DMS 273 treated with DMSO at 0.1 percent for 48 hours (cell line): ENCODE data around the gene SYTL5.

Experiments
- DNase-seq: peaks from one replicate; lab custom pipeline; 2025; lab: John Stamatoyannopoulos, UW

The SYTL5 gene

DNA sequence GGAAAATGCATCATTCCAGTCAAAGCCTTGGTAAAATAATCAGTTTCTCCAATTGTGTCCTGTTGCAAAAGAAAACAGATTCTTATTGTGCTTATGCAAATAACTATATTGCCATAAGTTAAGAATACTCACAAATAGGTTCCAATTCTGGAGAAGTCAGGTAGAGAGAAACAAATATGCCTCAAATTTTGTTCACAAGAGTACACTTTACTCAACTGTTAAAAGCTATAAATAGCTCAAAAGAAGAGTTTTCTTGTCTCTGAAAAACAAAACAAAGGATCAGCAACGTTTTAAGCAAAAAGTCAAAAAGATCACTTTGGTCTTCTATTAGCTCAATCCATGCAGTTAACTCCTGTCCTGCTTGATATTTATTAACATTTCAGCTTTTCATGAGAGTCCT lies 21.9 kb downstream of the SYTL5 start:
- DNase-seq = no peak

DNA sequence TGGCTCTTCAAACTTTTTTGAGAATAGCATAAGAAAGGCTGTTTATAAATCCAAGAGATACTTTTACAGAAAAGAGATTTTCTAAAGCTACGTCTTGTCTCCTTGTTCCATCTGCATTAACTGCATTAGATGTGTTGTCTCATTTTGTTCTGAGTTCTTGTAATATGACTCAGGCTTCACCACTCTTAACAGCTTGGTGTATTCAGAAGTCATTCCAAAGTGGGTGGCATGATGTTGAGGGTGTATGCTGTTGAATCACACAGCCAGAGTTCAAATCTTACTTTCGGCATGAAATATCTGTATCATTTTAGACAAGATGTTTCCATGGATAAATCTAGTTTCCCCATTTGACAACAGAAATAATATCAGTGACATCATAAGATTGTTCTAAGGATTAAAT lies 30.1 kb downstream of the SYTL5 start:
- no peak for DNase-seq

DNA sequence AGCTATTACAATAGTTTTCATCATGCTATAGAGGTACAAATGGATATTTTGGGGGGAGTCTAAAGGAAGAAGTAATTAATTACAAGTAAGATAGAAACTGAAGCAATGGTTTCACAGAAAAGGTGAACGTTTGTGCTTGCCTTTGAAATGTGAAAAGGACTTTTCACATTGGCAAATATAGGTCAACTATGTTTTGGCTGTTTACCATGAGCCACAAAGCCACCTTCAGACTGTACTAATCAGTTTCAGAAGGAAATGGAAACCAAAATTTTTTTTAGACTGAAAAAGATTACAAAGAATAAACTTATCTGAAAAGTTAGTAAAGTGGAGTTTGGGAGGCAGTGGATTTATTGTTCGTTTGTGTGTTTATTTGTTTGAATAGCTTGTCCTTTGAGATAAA lies 32.1 kb downstream of the SYTL5 start:
- no peak for DNase-seq

DNA sequence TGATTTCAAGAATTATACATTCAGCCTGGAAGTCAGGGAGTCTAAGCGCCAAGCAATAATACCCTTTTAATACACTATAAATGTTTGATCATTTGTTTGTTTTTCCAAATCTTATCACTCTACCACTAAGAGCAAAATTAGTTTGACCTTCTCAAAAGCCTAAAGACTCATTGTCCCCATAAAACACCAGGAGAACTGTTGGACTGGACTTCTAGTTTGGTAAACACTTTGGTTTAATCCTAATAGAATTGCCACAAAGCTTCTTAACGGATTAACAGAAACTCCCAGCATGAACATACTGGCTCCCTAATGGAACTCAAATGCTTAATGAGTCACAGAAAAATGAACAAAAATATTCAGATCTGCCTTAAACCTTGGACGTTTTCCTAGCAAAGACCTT lies 34.9 kb downstream of the SYTL5 start:
- no peak for DNase-seq

DNA sequence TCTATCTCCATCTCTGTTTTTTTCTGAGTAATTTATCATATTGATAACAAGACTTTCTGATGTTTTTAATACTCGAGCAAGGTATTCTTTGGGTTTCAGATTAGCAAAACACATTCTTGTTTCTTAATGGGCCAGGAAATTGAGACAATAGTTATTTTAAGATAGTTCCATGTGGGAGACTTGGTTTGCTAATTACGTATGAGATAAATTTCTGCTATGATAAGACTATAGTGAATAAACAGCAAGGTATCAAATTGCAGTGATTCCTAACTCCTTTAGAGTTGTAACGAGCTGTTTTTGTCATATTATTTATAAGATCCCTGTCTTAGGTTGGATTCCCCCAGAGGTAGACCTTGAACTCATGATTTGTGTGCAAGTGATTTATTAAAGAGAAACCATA lies 38.3 kb downstream of the SYTL5 start:
- no peak for DNase-seq

DNA sequence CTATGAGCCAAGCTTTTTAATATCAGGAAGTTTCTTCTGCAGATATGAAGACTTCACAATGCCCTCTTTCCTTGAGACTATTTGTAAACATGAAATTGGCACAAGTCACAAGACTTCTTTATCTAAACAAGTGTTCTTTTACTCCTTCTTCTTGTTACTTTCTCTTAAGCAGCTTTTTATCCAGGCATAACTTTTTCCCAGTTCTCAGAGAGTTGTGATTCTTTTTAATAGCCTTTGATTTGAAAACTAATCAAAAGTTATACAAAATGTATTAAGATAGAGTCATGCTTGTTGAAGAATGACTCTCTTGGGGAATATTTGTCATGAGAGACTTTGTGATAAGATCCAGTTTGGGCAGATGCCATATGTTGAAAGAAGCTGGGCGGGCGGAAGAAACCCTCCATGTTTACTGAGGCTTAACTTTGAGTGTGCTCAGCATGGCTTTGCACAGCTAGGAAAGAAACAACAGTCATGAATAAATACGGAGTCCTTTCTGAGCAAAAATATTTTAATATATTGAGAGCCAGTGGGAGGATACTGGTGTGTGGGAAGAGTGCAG lies 39.3 kb downstream of the SYTL5 start:
- no peak for DNase-seq

DNA sequence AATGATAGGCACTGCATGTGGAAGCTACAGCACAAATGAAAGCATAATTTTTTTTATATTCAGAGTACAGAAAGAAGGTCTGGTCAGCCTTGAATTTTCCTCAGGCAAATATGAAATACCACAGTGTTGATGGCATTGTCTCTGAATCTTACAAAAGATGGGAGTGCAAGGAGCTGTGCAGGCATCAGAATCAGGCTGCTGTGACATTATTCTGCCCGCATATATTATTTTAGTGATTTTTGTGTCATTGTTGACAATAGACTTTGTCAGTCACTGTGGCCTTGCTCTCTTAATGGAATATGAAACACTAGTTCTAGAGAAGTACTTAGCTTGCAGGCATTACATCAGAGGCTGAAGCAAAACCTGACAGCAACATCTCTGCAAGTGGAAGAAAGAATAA lies 42.5 kb downstream of the SYTL5 start:
- DNase-seq = no peak

DNA sequence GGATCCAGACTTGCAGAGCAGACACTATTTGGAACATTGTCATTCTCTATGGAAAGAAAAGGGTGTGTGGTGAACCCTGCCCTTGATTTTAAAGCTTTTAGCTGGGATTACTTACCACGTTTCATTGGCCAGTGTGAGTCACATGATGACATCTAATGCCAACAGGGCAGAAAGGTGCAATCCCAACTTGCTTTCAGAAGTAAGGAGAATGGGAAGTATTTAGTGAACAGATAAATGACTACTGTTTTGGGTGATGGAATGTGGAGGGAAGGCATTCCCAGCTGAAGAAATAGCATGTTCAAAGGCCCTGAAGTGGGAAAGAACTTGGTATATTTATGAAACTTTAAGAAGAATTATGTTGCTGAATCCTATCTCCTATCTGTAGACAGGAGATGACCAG lies 44.5 kb downstream of the SYTL5 start:
- DNase-seq = no peak

DNA sequence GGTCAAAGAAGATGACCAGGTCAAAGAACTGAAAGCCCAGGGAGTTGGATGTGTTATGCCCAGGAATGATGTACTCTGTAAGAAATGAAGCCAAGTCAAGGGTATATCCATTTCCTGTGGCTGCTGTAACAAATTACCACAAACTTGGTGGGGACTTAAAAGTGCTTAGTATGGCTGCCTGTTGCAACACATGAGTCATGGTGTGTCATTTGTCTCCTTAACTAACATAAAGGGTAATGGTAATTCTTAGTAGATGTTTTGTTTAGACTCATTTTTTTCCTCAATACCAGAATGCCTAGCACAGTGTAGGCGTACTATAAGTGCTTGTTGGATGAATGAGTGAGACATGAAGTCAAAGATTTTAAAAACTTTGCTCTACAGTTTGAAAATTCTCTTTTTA lies 45.7 kb downstream of the SYTL5 start:
- no peak for DNase-seq

DNA sequence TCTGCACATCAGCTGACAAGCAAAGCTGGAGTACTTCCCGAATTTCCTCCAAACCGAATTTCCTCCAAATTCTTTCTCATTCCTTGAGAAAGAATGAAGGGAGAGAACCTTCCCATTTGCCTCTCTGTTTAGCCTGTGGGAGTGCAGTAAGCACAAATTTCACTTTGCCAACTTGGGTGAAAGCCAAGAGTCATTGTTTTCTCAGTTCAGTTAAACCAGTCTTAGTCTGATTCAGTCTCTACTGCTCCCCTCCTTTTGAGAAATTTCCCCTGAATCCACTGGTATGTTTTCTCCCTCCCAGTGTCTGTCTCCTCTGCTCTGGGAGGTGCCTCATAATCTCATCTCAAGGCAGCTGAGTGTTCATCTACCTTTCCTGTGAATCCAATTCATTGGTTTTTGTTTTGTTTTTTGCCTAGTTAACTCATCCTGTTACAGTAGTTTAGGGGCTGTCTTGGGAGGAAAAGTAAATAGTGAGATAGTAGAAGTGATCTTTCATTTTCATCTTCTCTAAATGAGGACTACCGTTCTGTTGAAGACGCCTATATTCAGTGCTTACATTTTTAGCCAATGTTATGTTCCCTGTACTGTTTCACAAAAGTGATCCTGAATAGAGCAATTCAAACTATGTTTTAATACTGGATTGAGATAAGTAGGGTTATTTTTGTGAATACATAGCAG lies 49.0 kb downstream of the SYTL5 start:
- no peak for DNase-seq

DNA sequence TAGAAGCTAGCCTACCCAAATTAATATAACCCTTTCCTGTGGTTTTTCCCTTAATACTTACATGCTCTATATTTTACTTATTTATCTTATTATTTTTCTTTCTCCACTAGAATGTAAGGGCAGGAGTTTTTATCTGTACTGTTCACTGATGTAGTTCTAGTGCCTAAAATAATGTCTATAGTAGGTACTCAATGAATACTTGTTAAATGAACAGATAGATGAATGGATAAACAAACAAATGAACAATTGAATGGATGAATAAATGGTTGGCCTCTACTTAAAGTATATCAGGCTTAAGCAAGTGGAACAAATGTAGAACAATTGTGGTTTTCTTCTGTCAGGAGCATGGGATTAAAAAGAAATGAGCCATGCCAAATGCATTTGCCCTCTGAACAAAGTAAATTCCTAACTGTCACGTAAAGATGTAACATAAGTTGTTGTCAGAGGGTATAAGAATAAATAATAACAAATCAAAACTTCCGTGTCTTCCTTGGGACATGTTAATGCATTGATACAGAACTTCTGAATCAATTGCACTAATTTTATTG lies 54.1 kb downstream of the SYTL5 start:
- DNase-seq = no peak

DNA sequence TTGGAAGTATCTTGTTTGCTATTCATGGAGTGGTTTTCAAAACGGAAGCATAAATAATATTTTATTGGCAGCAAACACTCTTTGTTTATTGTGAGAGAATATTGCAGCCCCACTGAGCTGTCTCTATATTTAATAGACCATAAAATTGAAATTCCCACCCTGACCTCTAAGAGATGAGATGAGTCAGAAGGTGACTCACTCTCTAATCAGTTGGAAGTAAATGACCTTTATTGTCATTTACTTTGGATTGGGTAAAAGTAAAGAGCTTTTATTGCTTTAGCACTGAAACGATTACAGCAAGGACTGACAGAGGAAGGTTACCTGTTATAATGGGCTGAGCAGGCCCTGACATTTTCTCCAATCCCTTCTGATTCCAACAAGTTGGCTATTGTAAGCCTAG lies 55.0 kb downstream of the SYTL5 start:
- DNase-seq = no peak

DNA sequence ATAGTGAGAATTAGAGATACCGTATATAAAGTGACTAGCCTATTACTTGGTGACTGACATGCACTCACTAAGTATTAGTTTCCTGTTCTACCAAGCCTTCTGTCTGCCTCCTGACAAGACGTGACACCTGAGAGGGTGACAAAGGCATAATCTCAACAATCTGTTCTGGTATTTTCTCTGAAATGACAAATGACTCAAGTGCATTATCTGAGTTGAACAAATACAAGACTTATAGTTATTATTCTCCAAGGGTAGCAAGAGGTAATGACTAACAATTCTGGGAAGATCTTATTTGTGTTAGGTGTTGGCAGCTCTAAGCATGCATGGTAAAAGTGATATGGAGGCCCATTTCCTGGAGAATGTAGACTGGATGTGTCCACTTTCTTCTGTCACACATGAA lies 60.6 kb downstream of the SYTL5 start:
- no peak for DNase-seq

DNA sequence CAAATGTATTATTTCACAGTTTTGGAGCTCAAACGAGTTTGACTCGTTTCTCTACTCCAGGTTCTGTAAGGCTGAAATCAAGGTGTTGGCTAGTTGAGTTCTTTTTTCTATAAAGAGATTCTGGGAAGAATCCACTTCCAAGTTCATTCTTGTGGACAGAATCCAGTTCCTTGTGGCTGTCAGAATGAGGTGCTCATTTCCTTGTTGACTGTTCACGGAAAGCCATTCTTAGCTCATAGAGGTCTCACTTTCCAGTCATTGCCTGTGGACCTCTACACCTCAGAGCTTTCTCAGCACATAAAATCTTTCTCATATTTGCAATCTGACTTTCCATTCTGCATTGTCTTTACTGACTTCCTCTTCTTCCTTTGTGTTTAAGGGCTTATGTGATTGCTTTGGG lies 62.9 kb downstream of the SYTL5 start:
- no peak for DNase-seq

DNA sequence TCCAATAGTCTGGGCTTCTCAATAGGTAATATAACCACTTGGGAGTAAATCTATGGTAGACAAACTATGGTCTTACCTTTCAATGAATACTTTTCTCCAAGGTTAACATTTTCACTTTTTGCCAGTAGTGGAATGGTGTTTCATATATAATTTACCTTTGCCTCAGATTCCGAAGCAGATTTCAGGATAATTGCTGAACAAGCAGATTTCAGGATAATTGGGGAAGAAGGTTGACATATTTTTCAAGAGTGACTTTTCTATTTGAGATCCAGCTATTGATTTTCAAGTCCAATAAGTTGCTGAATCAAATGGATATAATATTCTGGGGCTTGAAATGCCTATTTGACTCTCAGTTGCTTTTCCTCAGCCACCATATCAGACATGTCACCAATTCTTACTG lies 63.6 kb downstream of the SYTL5 start:
- DNase-seq = no peak

DNA sequence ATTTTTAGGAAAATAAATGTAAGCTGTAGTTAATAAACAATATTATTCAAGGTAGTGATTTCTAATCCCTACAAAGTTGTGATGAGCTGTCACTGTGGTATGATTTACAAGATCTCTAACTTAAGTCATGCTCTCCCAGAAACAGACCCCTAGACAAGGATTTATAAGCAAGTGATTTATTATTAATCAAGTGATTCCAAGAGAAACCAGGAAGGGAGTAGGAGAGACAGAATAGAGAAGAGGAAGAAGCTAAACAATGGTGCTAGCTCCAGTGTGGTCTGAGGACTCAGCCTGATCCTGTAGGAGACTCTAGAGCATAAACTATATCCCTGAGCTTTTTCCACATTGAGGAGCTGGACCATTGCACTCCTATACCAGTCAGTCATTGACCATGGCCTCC lies 73.1 kb downstream of the SYTL5 start:
- no peak for DNase-seq

DNA sequence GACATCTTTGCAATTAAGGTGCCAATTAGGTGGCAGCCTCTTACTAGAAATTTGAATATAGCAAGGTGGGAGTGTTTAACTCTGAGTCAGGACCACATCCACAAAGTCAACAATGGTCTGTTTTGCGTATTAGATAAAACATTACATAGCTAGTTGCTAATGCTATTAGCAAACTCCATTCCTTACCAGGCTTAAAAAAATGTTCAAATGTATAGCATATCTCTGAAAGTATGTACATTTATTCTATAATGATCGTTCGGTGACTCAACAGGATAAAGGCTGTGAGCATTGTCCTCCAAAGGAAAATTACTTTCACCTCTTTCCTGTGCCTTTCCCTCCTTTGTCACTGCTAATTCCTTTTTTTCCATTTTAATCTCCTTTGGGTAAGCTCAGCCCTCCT lies 74.5 kb downstream of the SYTL5 start:
- no peak for DNase-seq

DNA sequence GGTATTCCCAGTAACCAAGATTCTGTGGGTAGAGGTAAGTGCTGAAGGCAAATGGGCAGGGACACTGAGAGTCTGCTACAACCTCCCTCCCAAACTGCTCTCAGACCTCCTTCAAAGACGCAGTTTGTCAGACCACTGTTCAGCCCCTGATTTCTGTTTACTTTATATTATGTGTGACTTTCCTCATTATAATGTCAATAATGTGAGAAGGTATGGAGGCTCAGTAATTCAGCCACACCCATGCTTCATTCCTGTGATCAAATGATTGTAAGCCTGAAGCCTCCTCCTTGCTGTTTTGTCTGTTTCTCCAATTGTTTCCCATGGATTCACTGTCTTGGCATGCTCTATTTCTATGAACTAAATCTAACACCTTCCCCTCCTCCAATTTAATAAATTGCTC lies 75.6 kb downstream of the SYTL5 start:
- no peak for DNase-seq

DNA sequence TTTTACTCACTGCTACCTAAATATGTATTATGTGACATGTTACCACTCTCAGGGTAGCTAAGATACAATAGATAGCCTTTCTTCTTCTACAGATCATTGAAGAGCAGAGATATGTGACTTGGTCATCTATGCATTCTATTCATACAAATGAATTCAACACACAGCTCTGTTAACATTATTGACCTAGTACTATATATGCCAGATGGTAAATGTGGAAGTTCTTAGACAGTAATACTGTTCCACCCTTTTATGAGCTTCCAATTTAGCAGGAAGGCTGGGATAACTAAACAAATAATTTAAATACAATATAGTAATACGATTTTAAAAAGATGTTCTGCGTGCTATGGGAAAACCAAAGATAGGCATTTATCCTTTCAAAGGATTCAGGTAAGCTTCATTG lies 76.0 kb downstream of the SYTL5 start:
- no peak for DNase-seq

DNA sequence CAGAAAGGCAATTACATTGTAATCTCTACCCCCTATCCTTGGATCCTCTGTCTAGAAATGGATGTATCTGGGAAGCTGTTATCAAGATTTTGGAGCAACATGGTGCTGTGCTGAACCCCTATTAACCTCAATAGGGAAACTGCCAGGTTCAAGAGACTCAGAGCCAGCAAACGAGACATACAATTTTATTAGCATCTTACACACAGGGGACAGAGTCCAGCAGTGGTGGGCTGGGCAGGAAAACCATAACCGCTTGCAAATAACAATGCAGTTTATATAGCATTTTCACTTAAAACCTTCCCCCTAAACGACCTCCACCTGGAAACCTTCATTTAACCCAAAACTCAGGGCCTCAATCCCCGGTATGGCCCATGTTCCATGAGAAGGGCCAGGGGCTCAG lies 79.5 kb downstream of the SYTL5 start:
- no peak for DNase-seq

DNA sequence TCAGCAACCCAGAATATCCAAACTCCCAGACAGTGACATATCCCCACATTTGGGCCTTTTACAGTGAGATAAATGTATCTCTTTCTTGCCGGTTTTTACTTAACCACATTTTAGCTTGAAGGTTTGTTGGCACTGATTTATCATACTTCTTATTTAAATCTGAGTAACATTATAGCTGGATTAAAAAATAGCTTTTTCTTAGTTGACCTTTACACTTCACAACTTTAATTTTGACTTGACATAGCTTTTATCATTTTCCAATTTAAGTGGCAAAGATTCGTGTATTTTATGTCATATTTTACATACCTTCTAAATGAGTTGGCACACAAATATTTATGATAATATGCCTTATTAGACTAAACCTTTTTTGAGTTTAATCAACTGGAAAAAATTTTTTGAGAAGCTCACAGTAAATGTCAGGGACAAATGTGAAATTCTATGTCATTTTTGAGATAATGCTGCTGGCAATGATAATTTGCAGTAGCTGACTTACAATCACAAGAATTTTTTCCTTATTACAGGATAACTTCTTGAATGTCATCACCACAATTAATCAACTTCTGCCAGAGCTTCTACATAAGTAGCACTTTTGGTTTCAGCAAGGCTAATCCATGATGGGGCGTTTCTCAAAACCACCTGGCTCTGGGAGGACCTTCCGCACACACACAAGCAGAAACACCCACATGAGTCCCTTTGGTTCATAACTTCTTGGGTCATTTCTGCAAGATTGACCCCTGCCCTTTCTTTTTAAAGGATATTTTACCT lies 80.3 kb downstream of the SYTL5 start:
- DNase-seq = no peak

DNA sequence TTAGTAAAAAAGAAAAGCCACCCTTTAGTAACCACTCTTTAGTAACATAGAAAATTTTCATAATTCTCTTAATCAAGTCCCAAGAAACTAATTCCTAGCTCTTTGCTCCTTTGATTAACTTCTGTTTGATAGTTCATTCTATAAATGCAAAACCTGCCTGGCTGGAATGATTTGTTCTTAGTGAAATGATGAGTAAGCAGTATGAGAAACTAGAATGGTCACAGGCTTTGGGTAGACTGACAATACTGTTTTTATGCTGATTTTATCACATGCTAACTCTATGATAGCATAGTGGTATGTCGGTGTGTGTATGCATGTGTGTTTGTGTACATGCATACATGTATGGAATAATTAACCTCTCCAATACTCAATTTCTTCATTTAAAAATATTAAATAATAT lies 81.2 kb downstream of the SYTL5 start:
- DNase-seq = no peak

DNA sequence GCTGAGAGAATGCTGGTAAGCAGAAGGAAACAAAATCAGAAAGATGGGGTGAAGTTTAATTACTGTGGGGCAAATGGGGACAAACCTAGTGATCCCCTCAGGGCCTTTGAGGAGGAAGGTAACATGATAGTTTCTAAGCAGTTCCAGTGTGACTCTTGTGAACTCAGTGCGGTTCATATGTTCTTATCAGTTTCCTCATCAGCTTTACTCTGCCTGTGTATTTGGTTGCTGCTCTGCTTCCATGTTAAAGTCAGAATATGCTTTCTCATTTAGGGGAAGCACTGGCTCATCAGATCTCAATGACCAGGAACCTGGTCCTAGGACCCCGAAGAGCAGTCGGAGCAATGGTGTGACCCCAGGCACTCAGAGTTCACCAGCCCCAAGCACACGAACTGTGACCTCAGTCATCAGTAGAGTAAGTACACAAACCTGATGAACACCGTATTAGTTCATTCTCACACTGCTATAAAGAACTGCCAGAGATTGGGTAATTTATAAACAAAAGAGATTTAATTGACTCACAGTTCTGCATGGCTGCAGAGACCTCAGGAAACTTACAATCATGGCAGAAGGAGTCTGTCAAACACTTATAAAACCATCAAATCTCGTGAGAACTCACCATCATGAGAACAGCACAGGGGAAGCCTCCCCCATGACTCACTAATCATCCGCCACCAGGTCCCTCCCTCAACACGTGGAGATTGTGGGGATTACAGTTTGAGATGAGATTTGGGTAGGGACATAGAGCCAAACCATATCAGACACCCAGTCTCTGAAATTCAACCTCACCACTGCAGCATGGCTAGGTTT lies 83.0 kb downstream of the SYTL5 start:
- no peak for DNase-seq
